Suprapubic skin (tissue), 4 donors: ENCODE data around the gene CMPK1.

Experiments used
- CTCF ChIP-seq, 2 donors: fragments of 200-600 bp in 1 of 2; fragments of 450-650 bp in 1 of 2; sonication (generic) in 1 of 2; IDR thresholded peaks; one replicate each; pipeline ENCODE4 v1.5.1; 2016 to 2019; ENCODE audit warnings: antibody characterized with exemption in 2 of 2, mild to moderate bottlenecking in 1 of 2, moderate library complexity in 1 of 2
- EP300 ChIP-seq: sonication (generic); formaldehyde crosslinking; IDR thresholded peaks from one replicate; pipeline ENCODE4 v1.6.1; 2017; ENCODE audit warnings: antibody characterized with exemption
- POLR2A ChIP-seq, 2 donors: fragments of 450-650 bp; IDR thresholded peaks; one replicate each; pipeline ENCODE4 v1.6.1; 2017; ENCODE audit warnings: antibody characterized with exemption in 2 of 2, mild to moderate bottlenecking in 2 of 2, moderate library complexity in 2 of 2
- POLR2AphosphoS5 ChIP-seq, 3 donors: sonication (generic); formaldehyde crosslinking; IDR thresholded peaks; one replicate each; pipeline ENCODE4 v1.6.1; 2017; ENCODE audit warnings: antibody characterized with exemption in 3 of 3

GRCh38 chr1:47330212-47330611 lies 3.4 kb upstream of the CMPK1 start:
- TF ChIP-seq POLR2A (IDR thresholded peaks at IDR 0.05): no peak
- TF ChIP-seq CTCF (IDR thresholded peaks at IDR 0.05): no peak
- TF ChIP-seq POLR2AphosphoS5 (IDR thresholded peaks at IDR 0.05): peak in 1 of 3 donors; percentile 47
- TF ChIP-seq EP300: no peak
